ENCODE data around the gene PIAS3.

The PIAS3 gene

GRCh38 chr1:145857170-145857569, 1.7 kb downstream of the PIAS3 start:
- DNase-seq (ENCODE audit: low read depth in 1 of 2, low spot score in 1 of 2), result no peak
- no peak for TF ChIP-seq POLR2AphosphoS5 (IDR thresholded peaks at IDR 0.05; ENCODE audit: low read depth)
- TF ChIP-seq CTCF (IDR thresholded peaks at IDR 0.05; ENCODE audit: insufficient read depth, low read length), result no peak
- no peak for TF ChIP-seq GABPA (IDR thresholded peaks at IDR 0.05; ENCODE audit: low read depth)
- Histone ChIP-seq H3K27me3 (ENCODE audit: insufficient read depth, poor library complexity, severe bottlenecking) (no peaks in the 10 kb centered on the region), H3K4me3 (replicated peaks; ENCODE audit: insufficient read depth, low read length) (no peak overlapping the region), H3K27ac (replicated peaks) (no peak overlapping the region)

DNA sequence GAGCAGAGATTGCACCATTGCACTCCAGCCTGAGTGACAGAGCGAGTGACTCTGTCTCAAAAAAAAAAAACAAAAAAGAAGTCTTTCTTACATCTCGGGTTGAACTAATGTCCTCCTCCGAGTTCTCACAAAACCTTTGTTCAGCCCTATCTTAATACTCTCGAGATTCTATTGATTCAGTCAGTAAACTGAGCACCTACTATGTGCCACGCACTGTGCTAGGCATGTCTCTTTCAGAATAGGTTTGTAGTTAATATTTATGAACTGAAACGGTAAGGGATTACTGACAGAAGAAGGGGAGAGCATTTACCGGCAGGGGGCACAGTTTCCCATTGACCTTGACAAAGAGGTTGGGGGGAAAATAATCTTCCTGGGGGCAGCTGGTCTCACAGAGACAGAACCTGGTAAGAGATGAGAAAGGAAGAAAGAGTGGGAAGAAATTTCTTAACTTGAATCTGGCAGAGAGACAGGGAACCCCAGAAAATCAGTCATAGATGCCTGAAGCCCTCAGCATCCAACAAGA, 3.4 kb downstream of the PIAS3 start:
- Histone ChIP-seq H3K27ac (replicated peaks) (no peak overlapping the region), H3K27me3 (ENCODE audit: insufficient read depth, poor library complexity, severe bottlenecking) (no peaks in the 10 kb centered on the region), H3K4me3 (replicated peaks; ENCODE audit: insufficient read depth, low read length) (no peak overlapping the region)
- no peak for DNase-seq (ENCODE audit: low read depth in 1 of 2, low spot score in 1 of 2)
- peak; percentile 8 for TF ChIP-seq CTCF (IDR thresholded peaks at IDR 0.05; ENCODE audit: insufficient read depth, low read length)
- no peak for TF ChIP-seq POLR2AphosphoS5 (IDR thresholded peaks at IDR 0.05; ENCODE audit: low read depth)
- TF ChIP-seq SPI1 (IDR thresholded peaks at IDR 0.05; ENCODE audit: borderline replicate concordance, low read depth), result no peak

GRCh38 chr1:145849356-145850160, 9.3 kb downstream of the PIAS3 start:
- H3K4me3 ChIP-seq (replicated peaks; ENCODE audit: insufficient read depth, low read length), result no peak overlapping the region
- no peak for DNase-seq (ENCODE audit: low read depth in 1 of 2, low spot score in 1 of 2)
- H3K27ac ChIP-seq (replicated peaks), result no peak overlapping the region
- TF ChIP-seq REST (IDR thresholded peaks at IDR 0.05; ENCODE audit: insufficient replicate concordance, low read depth) (no peak), SPI1 (IDR thresholded peaks at IDR 0.05; ENCODE audit: borderline replicate concordance, low read depth) (no peak), CTCF (IDR thresholded peaks at IDR 0.05; ENCODE audit: insufficient read depth, low read length) (no peak), POLR2AphosphoS5 (IDR thresholded peaks at IDR 0.05; ENCODE audit: low read depth) (no peak), GABPA (IDR thresholded peaks at IDR 0.05; ENCODE audit: low read depth) (no peak)
- no peaks in the 10 kb centered on the region for H3K27me3 ChIP-seq (ENCODE audit: insufficient read depth, poor library complexity, severe bottlenecking)

DNA sequence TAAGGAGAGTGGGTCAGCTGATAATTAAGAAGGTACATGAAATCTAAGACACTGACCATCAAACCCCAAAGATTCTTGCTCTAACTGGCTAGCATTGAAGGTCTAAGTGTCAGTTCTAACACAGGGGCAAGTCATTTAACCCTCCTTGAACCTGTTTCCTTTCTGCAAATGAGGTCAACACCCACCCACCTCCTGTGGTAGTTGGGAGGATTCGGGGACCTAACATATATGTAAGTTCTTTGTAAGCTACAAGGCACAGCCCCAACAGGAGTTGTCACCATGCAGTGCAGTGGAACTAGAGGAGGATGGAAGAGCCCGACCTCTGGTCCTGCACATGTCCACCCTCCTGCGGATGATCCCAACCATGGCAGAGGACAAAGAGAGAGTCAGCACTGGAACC, 11.1 kb downstream of the PIAS3 start:
- TF ChIP-seq POLR2AphosphoS5 (IDR thresholded peaks at IDR 0.05; ENCODE audit: low read depth) (no peak), GABPA (IDR thresholded peaks at IDR 0.05; ENCODE audit: low read depth) (no peak), CTCF (IDR thresholded peaks at IDR 0.05; ENCODE audit: insufficient read depth, low read length) (no peak), SPI1 (IDR thresholded peaks at IDR 0.05; ENCODE audit: borderline replicate concordance, low read depth) (no peak), REST (IDR thresholded peaks at IDR 0.05; ENCODE audit: insufficient replicate concordance, low read depth) (no peak)
- H3K27me3 ChIP-seq (ENCODE audit: insufficient read depth, poor library complexity, severe bottlenecking), result no peaks in the 10 kb centered on the region
- H3K27ac ChIP-seq (replicated peaks), result no peak overlapping the region
- DNase-seq (ENCODE audit: low read depth in 1 of 2, low spot score in 1 of 2), result no peak
- H3K4me3 ChIP-seq (replicated peaks; ENCODE audit: insufficient read depth, low read length), result no peak overlapping the region

All from HL-60 (cell line).